GM12891 (cell line): ENCODE measurements around the gene SECISBP2.

Experiments
- PAX5 ChIP-seq: IDR thresholded peaks from 2 replicates; pipeline ENCODE4 v1.6.1; 2011; ENCODE audit warnings: low read length, moderate library complexity, mild to moderate bottlenecking; ENCODE audit not compliant: insufficient read depth, severe bottlenecking
- POLR2A ChIP-seq: IDR thresholded peaks from 2 replicates; pipeline ENCODE4 v1.6.1; 2011; ENCODE audit warnings: low read depth, low read length, control low read depth
- POLR2AphosphoS5 ChIP-seq: IDR thresholded peaks from 2 replicates; pipeline ENCODE4 v1.6.1; 2011; ENCODE audit warnings: low read depth, low read length, control low read depth
- POU2F2 ChIP-seq: IDR thresholded peaks from 2 replicates; pipeline ENCODE4 v1.6.1; 2011; ENCODE audit warnings: low read depth, mild to moderate bottlenecking, control low read depth, low read length, moderate library complexity
- SPI1 ChIP-seq: IDR thresholded peaks from 2 replicates; pipeline ENCODE4 v1.6.1; 2011; ENCODE audit warnings: low read depth, low read length, control low read depth
- TAF1 ChIP-seq: IDR thresholded peaks from 2 replicates; pipeline ENCODE4 v1.6.1; 2011; ENCODE audit warnings: low read depth, low read length, control low read depth

GRCh38 chr9:89386206-89386605 lies 67.9 kb downstream of the SECISBP2 start:
- no peak for TF ChIP-seq POLR2AphosphoS5
- TF ChIP-seq TAF1, result no peak
- TF ChIP-seq POLR2A, result no peak
- no peak for TF ChIP-seq SPI1
- no peak for TF ChIP-seq POU2F2
- TF ChIP-seq PAX5, result no peak
